HG02852 (cell line): ENCODE results near the gene CACNB2.
A peak's percentile ranks its signal among the peaks of the same experiment; 100 is the strongest.

ENCODE experiments used
- ATAC-seq: cut with Tn5 transposase; IDR thresholded peaks from one replicate; pipeline ENCODE4 v1.9.1; 2021; ENCODE audit warnings: mild to moderate bottlenecking, moderate library complexity; ENCODE audit not compliant: unreplicated experiment

The CACNB2 gene

DNA sequence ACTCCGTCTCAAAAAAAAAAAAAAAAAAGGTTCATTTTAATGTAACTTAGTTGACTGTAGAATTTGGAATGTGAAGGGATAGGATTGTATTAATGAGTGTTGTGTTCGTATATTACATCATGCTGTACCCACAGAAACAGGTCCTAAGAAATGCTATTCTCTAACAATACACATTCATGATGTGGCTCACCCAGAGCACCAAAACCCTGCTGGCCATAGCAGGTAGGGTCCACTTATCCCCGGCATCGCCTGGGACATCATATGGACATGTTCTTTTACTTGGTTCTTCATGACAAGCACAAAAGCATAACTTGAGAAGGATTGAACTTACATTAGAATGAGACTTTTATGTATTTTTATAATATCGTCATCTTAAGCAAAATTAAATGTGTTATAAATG, 241.5 kb downstream of the CACNB2 start:
- no peak for ATAC-seq

DNA sequence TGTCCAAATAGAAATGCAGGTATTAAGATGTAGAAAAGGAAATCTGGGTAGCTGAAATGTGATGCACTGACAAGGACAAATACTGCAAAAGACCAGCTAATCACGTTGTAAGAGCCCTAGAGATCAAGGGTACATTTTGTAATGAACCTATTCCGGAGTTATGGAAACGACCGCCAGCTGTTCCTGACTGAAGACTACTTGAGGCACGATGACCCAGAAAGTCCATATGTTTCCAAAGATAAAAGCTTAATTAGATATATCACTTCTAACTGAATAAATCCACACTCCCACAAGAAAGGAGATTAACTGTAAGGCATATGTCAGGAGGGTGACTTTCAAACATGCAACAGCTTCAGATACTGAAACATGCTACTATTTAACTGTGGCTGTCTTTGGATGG, 257.7 kb downstream of the CACNB2 start:
- no peak for ATAC-seq

DNA sequence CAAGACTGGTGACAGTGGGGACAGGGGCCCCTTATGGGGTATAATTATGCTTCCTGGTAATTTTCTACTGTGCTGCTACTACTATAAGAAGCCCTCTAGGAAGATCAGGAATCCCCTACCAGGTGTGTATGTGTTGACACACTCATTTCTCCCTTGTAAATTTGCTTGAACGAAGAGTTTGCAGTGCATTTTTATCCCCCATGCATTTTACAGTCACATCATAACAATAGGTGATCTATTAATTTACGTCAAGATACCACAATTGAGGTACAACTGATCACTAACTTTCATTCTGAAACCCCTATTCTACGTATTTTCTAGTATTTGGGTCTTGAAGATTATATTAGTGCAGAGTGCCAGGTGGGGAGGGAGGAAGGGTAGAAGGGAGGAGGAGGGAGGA, 258.9 kb downstream of the CACNB2 start:
- ATAC-seq: peak; percentile 54

DNA sequence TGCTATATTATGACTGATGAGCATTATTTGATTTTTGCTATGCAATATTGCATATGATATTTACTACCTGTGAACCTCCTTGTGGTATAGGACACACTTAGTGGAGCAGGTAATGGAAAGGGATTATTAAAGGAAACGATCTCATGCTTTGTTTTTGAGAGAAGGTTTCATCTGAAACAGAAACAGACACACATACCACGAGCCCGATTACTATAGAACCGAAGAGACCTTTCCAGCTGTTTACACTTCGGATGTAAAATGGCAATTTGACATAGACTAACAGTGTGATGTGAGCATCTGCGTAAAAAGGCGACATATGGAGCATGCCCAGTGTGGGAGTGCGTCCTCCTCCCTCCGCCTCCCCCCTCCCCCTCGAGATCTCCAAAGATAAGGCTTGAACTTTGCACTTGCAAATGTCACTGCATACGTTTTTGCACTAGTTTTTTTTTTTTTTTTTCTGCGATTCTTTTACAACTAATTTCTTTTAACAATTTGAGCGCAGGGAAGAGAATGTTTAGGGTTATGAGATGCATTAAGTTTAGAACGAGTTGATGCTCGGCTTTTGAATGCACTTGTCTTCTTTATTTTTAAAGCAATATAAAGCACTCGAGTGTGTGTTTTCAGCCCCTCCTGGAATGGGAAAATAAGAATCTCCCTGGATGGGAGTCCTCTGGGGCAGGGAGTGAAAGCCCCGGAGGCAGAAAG, 260.1 kb downstream of the CACNB2 start:
- ATAC-seq: peak; percentile 49

DNA sequence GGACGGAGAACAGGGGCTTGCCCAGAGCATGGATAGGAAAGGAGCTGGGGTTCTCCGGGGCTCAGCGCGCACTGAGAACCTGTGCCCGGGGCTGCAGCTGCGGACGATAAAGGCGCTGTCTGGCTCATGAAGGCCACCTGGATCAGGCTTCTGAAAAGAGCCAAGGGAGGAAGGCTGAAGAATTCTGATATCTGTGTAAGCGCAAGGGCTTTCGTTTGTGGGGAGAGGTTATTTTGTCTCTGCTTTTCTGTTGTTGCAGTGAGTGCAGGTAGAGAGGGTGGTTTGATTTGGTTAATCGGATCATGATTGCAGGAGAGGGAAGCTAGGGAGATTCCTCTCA, 260.7 kb downstream of the CACNB2 start:
- ATAC-seq: no peak

DNA sequence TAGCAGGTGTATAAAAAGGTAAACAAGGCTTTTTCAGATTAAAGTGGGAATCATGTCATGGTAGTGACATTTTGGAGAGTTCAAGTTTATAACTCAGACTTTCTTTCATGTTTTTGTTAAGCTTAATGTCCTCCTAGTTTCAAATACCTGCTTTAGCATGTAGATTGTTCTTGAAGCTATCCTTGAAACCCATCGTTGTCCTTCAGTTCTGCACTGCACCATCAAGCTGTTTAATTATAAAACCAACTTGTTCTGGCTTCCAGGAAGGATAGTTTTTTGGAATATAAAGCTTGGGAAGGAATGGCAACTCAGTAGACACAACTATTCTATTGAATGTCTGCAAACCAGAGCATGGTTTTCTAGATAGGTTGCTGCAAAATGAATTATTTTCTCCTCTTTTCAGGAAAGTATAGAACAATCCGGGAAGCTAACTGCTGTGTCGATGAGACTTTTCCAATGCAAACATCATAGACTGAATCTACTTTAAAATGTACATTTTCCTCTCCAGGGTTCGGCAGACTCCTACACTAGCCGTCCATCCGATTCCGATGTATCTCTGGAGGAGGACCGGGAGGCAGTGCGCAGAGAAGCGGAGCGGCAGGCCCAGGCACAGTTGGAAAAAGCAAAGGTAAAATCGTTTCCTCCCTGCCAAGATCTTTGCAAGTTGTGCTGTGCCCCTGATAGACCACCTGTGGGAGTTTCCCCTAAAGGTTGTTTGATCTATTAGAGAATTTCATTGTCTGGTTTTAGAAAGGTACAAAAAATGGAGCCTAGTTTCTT, 261.4 kb downstream of the CACNB2 start:
- ATAC-seq: no peak

DNA sequence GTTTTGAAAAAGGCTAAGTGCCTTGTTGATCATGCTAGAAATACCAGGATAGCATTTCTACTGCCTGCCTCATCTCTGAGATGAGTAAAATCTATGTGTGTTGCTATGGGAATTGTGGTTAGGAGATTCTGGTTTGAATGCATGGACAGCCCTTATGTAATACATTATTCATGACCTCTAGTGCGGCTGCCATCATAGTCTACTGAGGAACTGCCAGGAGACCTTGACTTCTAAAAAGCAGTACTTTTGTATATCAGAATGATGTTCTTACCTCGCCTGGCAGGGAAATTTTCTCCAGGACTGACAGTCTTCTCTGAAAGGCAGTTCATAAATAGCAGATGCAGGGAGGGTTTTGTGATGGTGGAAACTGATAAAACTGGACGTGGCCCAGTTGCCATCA, 262.6 kb downstream of the CACNB2 start:
- ATAC-seq: no peak

DNA sequence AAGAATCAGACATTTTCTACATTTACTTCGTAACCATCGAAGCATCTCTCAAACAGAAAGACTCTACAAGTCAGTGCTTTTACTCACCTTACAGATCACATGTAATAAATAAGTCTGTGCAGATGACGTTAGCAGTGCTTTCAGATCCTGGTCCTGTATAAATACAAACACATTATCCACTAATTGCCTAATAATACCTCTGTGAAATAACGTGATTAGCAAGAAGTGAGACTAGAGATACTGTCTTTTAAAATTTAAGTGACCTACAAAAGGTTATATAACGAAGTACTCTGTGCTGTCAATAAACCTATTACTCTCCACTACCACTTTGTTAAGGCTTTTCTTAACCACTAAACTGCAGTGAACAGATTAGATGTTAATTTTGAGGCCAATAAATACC, 264.3 kb downstream of the CACNB2 start:
- ATAC-seq: no peak

GRCh38 chr10:18406136-18406535, 265.9 kb downstream of the CACNB2 start:
- no peak for ATAC-seq

GRCh38 chr10:18409599-18410397, 269.6 kb downstream of the CACNB2 start:
- no peak for ATAC-seq

GRCh38 chr10:18414061-18414460, 273.8 kb downstream of the CACNB2 start:
- no peak for ATAC-seq

DNA sequence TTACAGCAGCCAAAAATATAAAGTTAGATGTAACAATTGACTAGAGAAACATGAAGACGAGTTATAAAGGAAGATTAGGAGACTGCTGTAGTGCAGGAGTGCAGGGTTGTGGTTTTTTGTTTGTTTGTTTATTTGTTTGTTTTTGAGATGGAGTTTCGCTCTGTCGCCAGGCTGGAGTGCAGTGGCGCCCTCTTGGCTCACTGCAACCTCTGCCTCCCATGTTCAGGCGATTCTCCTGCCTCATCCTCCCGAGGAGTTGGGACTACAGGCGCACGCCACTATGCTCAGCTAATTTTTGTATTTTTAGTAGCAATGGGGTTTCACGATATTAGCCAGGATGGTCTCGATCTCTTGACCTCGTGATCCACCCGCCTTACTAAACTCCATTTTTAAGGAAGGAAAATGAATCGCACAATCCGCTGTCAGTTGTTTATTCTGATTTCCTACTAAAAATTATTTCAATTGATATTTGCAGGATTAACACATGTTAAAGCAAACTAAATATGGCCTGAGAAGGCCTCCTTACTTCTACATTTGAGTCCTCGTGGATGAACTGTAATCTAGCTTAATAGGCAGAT, 277.8 kb downstream of the CACNB2 start:
- ATAC-seq: no peak

GRCh38 chr10:18418541-18419215, 278.5 kb downstream of the CACNB2 start:
- no peak for ATAC-seq

- ATAC-seq: no peak
Measured at GRCh38 chr10:18419945-18420344, 279.7 kb downstream of the CACNB2 start.

DNA sequence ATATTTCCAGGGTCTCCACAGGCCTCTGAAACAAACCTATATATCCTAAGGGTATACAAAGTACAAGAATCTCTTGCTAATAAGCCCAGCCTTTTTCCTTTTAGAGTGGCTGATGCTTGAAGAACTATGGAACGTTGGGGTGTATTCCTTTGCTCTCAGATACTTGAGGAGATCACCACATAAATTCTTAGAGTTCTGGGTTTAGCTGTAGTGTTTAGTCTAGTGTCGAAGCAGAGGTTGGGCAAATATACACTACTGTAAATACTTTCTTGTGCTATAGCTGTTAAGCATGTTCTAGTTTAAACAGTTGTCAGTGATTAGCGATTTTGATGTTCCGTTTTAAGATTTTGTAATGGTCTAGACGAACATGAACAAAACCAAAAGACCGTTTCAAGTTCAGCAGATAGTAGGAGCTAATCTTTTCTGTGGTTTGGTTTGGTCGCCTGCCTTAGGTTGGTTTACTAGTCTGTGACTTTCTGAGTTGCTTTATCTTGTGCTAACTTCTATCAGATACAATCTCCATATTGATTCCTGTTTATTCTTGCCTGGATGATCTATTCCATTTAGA, 281.6 kb downstream of the CACNB2 start:
- no peak for ATAC-seq

- no peak for ATAC-seq
Measured at GRCh38 chr10:18423058-18423637, 282.9 kb downstream of the CACNB2 start.

DNA sequence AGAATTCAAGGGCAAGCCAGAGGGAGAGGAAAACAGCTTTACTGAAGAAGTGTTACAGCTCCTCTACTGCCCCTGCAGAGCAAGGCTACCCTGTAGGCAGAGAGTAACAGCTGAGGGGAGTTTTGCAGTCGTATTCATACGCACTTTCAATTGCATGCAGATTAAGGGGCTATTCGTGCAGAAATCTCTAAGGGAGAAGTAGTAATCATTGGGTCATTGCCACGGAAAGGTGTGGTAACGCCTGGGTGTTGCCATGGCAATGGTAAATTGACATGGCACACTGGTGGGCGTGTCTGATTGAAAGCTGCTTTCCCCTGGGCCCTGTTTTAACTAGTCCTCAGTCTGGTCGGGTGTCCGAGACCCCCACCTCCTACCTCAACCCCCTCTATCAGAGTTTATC, 284.0 kb downstream of the CACNB2 start:
- no peak for ATAC-seq

DNA sequence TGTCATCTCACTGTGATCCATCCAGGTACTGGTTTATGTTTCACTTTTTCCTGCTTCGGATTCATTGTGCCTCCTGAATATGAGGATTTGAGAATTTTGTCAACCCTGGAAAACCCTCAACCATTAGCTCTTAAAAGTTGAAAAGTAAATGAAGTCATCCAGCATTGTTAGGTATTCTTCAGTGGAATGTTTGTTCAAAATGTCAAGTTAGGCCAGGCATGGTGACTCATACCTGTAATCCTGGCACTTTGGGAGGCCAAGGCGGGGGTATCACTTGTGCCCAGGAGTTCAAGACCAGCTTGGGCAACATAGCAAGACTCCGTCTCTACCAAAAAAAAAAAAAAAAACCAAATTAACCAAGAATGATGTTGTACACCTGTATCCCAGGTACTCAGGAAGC, 289.1 kb downstream of the CACNB2 start:
- no peak for ATAC-seq

DNA sequence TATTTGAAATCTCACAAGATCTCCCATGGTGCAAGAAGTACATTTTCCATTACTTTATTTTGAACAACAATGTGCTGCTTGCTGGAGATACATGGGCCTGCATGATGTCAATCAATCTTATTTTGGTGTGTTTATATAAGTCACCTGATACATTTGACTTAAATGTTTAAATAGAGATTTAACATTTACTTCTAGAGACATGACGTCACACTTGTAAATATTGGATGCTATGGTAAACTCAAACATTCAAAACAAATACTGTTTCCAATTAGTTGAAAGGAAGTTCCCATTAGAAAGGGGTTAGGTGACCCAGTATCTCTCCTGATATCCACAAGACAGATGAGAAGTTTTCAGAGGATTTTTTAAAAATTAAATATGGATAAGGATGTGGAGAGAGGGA, 296.7 kb downstream of the CACNB2 start:
- ATAC-seq: no peak

- ATAC-seq: no peak
Measured at GRCh38 chr10:18437486-18437885, 297.3 kb downstream of the CACNB2 start.
